Heart left ventricle (tissue), 16 donors: ENCODE measurements around the gene XXYLT1. TPM values are rescaled to one million over a fixed set of nuclear protein-coding genes. Genes with fewer than 3 reads are reported as not detected.

Source experiments
- ATAC-seq, 4 donors: fragments of 200-7000 bp; cut with Tn5 transposase; one replicate each; pipeline ENCODE4 v1.9.1; 2020 to 2022; ENCODE audit warnings: moderate library complexity in 4 of 4, mild to moderate bottlenecking in 3 of 4, moderate number of reproducible peaks in 1 of 4
- DNase-seq, 5 donors: peaks; one replicate each; pipeline ENCODE4 v3.0.0-alpha.2; 2020
- H3K27ac ChIP-seq, 12 donors: fragments of 200-600 bp; sonication (generic) in 4 of 12; one replicate each; pipeline versions ENCODE4 v1.5.0 to v1.8.0; 2016 to 2022; ENCODE audit warnings: mild to moderate bottlenecking in 2 of 12
- H3K27me3 ChIP-seq, 9 donors: fragments of 200-600 bp; sonication (generic) in 2 of 9; one replicate each; pipeline versions ENCODE4 v1.5.1 to v1.8.0; 2016 to 2022; ENCODE audit warnings: mild to moderate bottlenecking in 3 of 9
- H3K36me3 ChIP-seq, 9 donors: fragments of 200-600 bp; sonication (generic) in 2 of 9; one replicate each; pipeline versions ENCODE4 v1.5.0 to v1.8.0; 2018 to 2022; ENCODE audit warnings: mild to moderate bottlenecking in 2 of 9
- H3K4me1 ChIP-seq, 12 donors: fragments of 200-600 bp; sonication (generic) in 4 of 12; one replicate each; pipeline versions ENCODE4 v1.5.0 to v1.8.0; 2016 to 2022; ENCODE audit warnings: mild to moderate bottlenecking in 3 of 12
- H3K4me3 ChIP-seq, 12 donors: fragments of 200-600 bp; sonication (generic) in 4 of 12; one replicate each; pipeline versions ENCODE4 v1.5.0 to v1.8.0; 2017 to 2022; ENCODE audit warnings: mild to moderate bottlenecking in 9 of 12, moderate library complexity in 4 of 12
- H3K9me3 ChIP-seq, 12 donors: fragments of 200-600 bp; sonication (generic) in 4 of 12; one replicate each; pipeline versions ENCODE4 v1.5.0 to v1.8.0; 2016 to 2022; ENCODE audit warnings: mild to moderate bottlenecking in 1 of 12
- POLR2A ChIP-seq, 2 donors: fragments of 450-650 bp; IDR thresholded peaks; one replicate each; pipeline ENCODE4 v1.6.1; 2017; ENCODE audit warnings: antibody characterized with exemption in 2 of 2, mild to moderate bottlenecking in 2 of 2, moderate library complexity in 2 of 2
- WGBS, 4 donors: extraction: QIAGEN DNeasy Blood & Tissue Kit in 2 of 4; methylation state at CpG; one replicate each; pipeline versions ENCODE4 v1.1.5 to v1.1.7; 2013 to 2018; 5-methylcytosine and 5-hydroxymethylcytosine counted together
- intact Hi-C, 10 donors: fragments of 100-400 bp; cut with DNase I; formaldehyde crosslinking; loops; one replicate each; pipeline versions ENCODE4 v1.11.1 to v1.14.2; 2022
- polyA plus RNA-seq, 2 donors: library from polyadenylated mRNA; stranded (reverse); fragments of 200-250 nt; gene quantifications; one replicate each; pipeline ENCODE4 v1.2.3, GENCODE V29; 2013
- total RNA-seq, 9 donors: library from RNA; depleted of rRNA in 2 of 9; stranded (reverse); fragments of >200 nt in 2 of 9; fragmentation: NEBNext Ultra II Directional in 3 of 9; extraction: Animal tissue kit (Norgen Biotek cat#: 25700) in 3 of 9; gene quantifications; one replicate each; pipeline versions ENCODE4 v1.1.0 to v1.2.4, GENCODE V29; 2016 to 2023
- TF ChIP-seq, protein P1 (sequence below), 12 donors: fragments of 200-600 bp; sonication (generic) in 4 of 12; IDR thresholded peaks; one replicate each; pipeline versions ENCODE4 v1.5.0 to v1.8.0; 2018 to 2022; ENCODE audit warnings: antibody characterized with exemption in 12 of 12, mild to moderate bottlenecking in 5 of 12
- donor health status: ischemic (EF 13 %, LVEDD 7.1; RV severe dilation, severe dysfunction).
- donor health status: healthy with polysubstance abuse.
- donor health status: DM: no; HTN: yes; CAD: no.
- donor health status: DM: no; HTN: no; CAD: no.
- donor health status: ischemic (EF 25% LVEDD 6.9; RV normal size, moderate dysfunction).
- donor health status: ischemic (EF 25% LVEDD 5.7; RV mildly dilated, moderate dysfunction).
- donor health status: healthy.
- donor health status: DM: yes; HTN: yes; CAD: no.
- donor health status: ischemic (EF 35%, LVEDD 5.7; RV mildly dilated, moderate dysfunction).
- donor health status: nonischemic (EF 11% LVEDD 7.7; RV severe dilation, severe dysfunction).
- donor health status: DM: yes; HTN: yes; CAD: no.
- donor health status: PGD.
- donor health status: ischemic (EF 29% LVEDD 5.4; RV normal size, mild dysfunction).
- donor health status: nonischemic (EF 23%, LVEDD 6.1; RV moderate dilation, normal function).

Gene XXYLT1
- total and polyA plus RNA-seq, 11 donors: 1.9 to 8.6 (median 4.8) TPM

DNA sequence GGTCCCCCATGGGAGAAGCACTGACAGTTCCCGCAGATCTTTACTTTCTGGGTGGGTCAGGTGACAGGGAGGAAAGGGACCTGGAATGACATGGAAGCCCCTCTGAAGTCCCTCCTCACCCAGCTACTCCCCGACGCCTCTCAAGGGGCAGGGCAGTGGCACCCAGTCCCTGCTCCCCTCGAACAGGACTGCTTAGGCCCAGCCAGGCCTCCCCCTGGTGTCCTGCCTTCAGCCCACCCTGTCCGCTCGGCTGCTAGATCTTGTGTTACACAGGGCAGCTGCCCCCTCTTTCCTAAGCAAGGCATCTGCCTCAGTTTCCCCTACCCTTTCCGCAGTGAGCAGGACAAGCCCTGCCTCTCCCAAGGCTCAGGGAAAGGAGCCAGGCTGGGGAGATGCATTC is 226.5 kb downstream of the XXYLT1 start:
- ATAC-seq (no peak), DNase-seq (no peak)
- intact Hi-C loops: no loop called here
- Histone ChIP-seq H3K27me3 (no peaks in the 10 kb centered on the region), H3K4me3 (no peak overlapping the region), H3K36me3 (no peaks in the 10 kb centered on the region), H3K27ac (no peak overlapping the region), H3K4me1 (peaks cover 0 to 8% (median 0%) of the 10 kb centered on the region in 12 donors), H3K9me3 (no peaks in the 10 kb centered on the region)
- no peak for TF ChIP-seq POLR2A (IDR thresholded peaks at IDR 0.05)
- TF ChIP-seq, protein P1, sequence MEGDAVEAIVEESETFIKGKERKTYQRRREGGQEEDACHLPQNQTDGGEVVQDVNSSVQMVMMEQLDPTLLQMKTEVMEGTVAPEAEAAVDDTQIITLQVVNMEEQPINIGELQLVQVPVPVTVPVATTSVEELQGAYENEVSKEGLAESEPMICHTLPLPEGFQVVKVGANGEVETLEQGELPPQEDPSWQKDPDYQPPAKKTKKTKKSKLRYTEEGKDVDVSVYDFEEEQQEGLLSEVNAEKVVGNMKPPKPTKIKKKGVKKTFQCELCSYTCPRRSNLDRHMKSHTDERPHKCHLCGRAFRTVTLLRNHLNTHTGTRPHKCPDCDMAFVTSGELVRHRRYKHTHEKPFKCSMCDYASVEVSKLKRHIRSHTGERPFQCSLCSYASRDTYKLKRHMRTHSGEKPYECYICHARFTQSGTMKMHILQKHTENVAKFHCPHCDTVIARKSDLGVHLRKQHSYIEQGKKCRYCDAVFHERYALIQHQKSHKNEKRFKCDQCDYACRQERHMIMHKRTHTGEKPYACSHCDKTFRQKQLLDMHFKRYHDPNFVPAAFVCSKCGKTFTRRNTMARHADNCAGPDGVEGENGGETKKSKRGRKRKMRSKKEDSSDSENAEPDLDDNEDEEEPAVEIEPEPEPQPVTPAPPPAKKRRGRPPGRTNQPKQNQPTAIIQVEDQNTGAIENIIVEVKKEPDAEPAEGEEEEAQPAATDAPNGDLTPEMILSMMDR (IDR thresholded peaks at IDR 0.05): no peak
- WGBS, 4 donors: 90 to 98% (median 96%) methylated on average over 5 to 7 of the region's 7 CpGs

- 77 to 86% (median 82%) methylated on average over 10 to 12 of the region's 12 CpGs for WGBS, 4 donors
- intact Hi-C loops: no loop called here
- Histone ChIP-seq H3K27me3 (no peaks in the 10 kb centered on the region), H3K9me3 (no peaks in the 10 kb centered on the region), H3K4me1 (peaks cover 0 to 8% (median 0%) of the 10 kb centered on the region in 12 donors), H3K36me3 (no peaks in the 10 kb centered on the region), H3K27ac (no peak overlapping the region), H3K4me3 (no peak overlapping the region)
- DNase-seq (no peak), ATAC-seq (no peak)
- TF ChIP-seq, protein P1 (IDR thresholded peaks at IDR 0.05): no peak
- TF ChIP-seq POLR2A (IDR thresholded peaks at IDR 0.05): no peak
These were observed 227.2 kb downstream of the XXYLT1 start for GRCh38 chr3:195043607-195044339.

DNA sequence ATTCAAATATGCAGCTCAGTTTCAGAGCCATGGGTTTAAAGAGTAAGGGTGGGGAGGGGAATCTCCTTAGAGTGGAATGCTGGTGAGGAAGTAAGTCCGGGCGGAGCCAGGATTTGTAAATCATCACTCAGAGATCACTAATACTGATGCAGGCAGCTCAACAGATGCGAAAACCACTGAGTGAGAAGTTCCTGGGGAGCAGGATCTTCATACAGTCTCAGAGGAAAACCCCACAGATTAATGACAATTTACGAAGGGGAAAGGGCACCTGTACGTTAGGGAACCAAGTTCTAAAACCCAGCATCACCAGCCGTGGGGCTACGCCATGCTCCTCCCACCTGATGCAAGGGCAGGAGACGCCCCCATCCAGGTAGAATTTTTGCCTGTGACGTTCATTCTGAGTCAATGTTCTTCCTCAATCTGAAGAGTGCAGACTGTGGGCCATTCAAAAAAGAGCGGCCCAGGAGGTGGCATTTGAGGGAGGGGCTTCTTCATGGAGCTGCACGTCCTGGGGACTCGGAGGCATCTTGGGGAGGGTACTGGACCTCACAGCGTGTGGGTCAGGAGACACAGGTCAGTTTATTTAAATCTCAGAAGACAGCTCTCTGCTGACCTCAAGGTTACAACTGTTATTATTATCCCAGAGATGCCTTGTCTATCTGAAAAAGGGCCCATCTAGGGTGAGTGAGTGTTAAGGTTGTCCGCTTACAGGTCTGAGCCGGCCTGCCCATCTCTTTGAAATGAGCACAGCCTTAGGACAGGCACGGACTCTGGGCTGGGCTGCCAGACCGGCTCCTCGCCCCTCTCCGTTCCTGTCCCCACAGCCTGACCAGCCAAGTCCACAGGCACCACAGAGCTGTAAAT is 228.0 kb downstream of the XXYLT1 start:
- Histone ChIP-seq H3K4me3 (no peak overlapping the region), H3K27ac (no peak overlapping the region), H3K4me1 (peaks cover 0 to under 1% (median 0%) of the 10 kb centered on the region in 12 donors), H3K27me3 (no peaks in the 10 kb centered on the region), H3K36me3 (no peaks in the 10 kb centered on the region), H3K9me3 (no peaks in the 10 kb centered on the region)
- DNase-seq (no peak), ATAC-seq (no peak)
- WGBS, 4 donors: 82 to 85% (median 83%) methylated on average over 19 of the region's 19 CpGs
- TF ChIP-seq, protein P1 (IDR thresholded peaks at IDR 0.05): no peak
- no peak for TF ChIP-seq POLR2A (IDR thresholded peaks at IDR 0.05)
- intact Hi-C loops: no loop called here
